Thyroid gland (tissue), 4 donors: Measurements from ENCODE around the gene STMND1. TPM values are rescaled to one million over a fixed set of nuclear protein-coding genes. Genes with fewer than 3 reads are reported as not detected.

Experiments used
- DNase-seq, 2 donors: peaks; one replicate each; pipeline ENCODE4 v3.0.0-alpha.2; 2019
- H3K27ac ChIP-seq, 3 donors: fragments of 200-600 bp; sonication (generic); 1 replicate in 2 of 3; 2 replicates in 1 of 3; pipeline ENCODE4 v1.5.1; 2016 to 2019; ENCODE audit warnings: mild to moderate bottlenecking in 1 of 3, moderate library complexity in 1 of 3
- H3K27me3 ChIP-seq: fragments of 200-600 bp; sonication (generic); one replicate; pipeline ENCODE4 v1.5.1; 2019
- H3K36me3 ChIP-seq, 2 donors: fragments of 200-600 bp; sonication (generic); one replicate each; pipeline ENCODE4 v1.5.1; 2016 to 2019
- H3K4me1 ChIP-seq, 2 donors: fragments of 200-600 bp; sonication (generic); one replicate each; pipeline ENCODE4 v1.5.1; 2017 to 2019
- H3K4me3 ChIP-seq, 3 donors: fragments of 200-600 bp; sonication (generic); replicated peaks in 1 of 3; 1 replicate in 2 of 3; 2 replicates in 1 of 3; pipeline ENCODE4 v1.5.1; 2016; ENCODE audit warnings: mild to moderate bottlenecking in 1 of 3
- H3K9me3 ChIP-seq: fragments of 200-600 bp; sonication (generic); one replicate; pipeline ENCODE4 v1.5.1; 2017
- CTCF ChIP-seq, 6 experiments: fragments of 200-600 bp in 3 of 6; fragments of 450-650 bp in 3 of 6; sonication (generic) in 3 of 6; IDR thresholded peaks; one replicate each; pipeline ENCODE4 v1.5.1; 2016 to 2019; ENCODE audit warnings: antibody characterized with exemption in 6 of 6, mild to moderate bottlenecking in 2 of 6, inconsistent platforms in 1 of 6, moderate library complexity in 1 of 6
- POLR2A ChIP-seq, 2 donors: fragments of 450-650 bp; IDR thresholded peaks; one replicate each; pipeline ENCODE4 v1.6.1; 2017; ENCODE audit warnings: antibody characterized with exemption in 2 of 2, mild to moderate bottlenecking in 2 of 2, moderate library complexity in 1 of 2
- WGBS, 2 donors: methylation state at CpG; one replicate each; pipeline ENCODE4 v1.1.5; 2017; 5-methylcytosine and 5-hydroxymethylcytosine counted together
- intact Hi-C: fragments of 100-400 bp; cut with DNase I; formaldehyde crosslinking; loops from one replicate; pipeline ENCODE4 v1.15.1; 2023
- total RNA-seq, 4 donors: library from RNA; depleted of rRNA; stranded (reverse); fragments of >200 nt; gene quantifications; one replicate each; pipeline ENCODE4 v1.2.3, GENCODE V29; 2016

Gene STMND1
- total RNA-seq, 4 donors from 2014 or later, result not detected

- H3K27ac ChIP-seq, result no peak overlapping the region
- no peaks in the 10 kb centered on the region for H3K9me3 ChIP-seq
- H3K4me3 ChIP-seq, result no peak overlapping the region
- WGBS, 2 donors, result 21 to 27% methylated on average over 9 of the region's 9 CpGs
- TF ChIP-seq POLR2A (IDR thresholded peaks at IDR 0.05), result no peak
- peak in 4 of 6 experiments; percentile 32 to 67 (median 58) for TF ChIP-seq CTCF (IDR thresholded peaks at IDR 0.05)
- no peaks in the 10 kb centered on the region for H3K27me3 ChIP-seq
- intact Hi-C loops, result no loop called here
- peak; percentile 69 to 75 for DNase-seq
- H3K4me1 ChIP-seq, result no peaks in the 10 kb centered on the region
- H3K36me3 ChIP-seq, result no peaks in the 10 kb centered on the region
Observed at GRCh38 chr6:17167327-17167979, 65.6 kb downstream of the STMND1 start.

GRCh38 chr6:17169291-17169690 is 67.4 kb downstream of the STMND1 start:
- Histone ChIP-seq H3K36me3 (no peaks in the 10 kb centered on the region), H3K9me3 (no peaks in the 10 kb centered on the region), H3K27me3 (no peaks in the 10 kb centered on the region), H3K27ac (no peak overlapping the region), H3K4me1 (no peaks in the 10 kb centered on the region), H3K4me3 (no peak overlapping the region)
- WGBS, 2 donors, result 84 to 85% methylated on average over 6 of the region's 6 CpGs
- no peak for DNase-seq
- intact Hi-C loops, result no loop called here
- TF ChIP-seq POLR2A (IDR thresholded peaks at IDR 0.05) (no peak), CTCF (IDR thresholded peaks at IDR 0.05) (no peak)

DNA sequence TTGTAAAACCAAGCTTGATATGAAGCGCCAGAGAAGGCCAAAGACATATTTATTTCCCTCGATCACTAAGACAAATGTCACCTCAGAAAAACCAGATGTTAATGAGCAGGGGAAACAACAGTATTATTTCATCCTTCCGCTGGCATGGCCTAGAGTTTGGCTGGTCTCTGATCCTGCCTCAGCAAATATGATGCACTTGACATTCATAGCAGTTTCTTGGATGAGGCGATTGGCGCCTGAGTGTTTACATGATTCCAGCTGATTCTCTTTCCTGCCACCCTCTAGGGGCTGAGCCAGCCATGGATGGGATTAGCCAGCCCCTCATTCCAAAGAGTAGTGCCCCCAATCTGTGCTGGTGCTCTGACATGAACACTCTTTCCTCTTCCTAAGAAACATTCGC is 67.9 kb downstream of the STMND1 start:
- intact Hi-C loops, result no loop called here
- Histone ChIP-seq H3K4me3 (no peak overlapping the region), H3K36me3 (no peaks in the 10 kb centered on the region), H3K4me1 (no peaks in the 10 kb centered on the region), H3K9me3 (no peaks in the 10 kb centered on the region), H3K27ac (no peak overlapping the region), H3K27me3 (no peaks in the 10 kb centered on the region)
- 91 to 97% methylated on average over 6 of the region's 6 CpGs for WGBS, 2 donors
- TF ChIP-seq POLR2A (IDR thresholded peaks at IDR 0.05) (no peak), CTCF (IDR thresholded peaks at IDR 0.05) (no peak)
- no peak for DNase-seq

- TF ChIP-seq CTCF (IDR thresholded peaks at IDR 0.05), result no peak
- Histone ChIP-seq H3K4me1 (no peaks in the 10 kb centered on the region), H3K4me3 (no peak overlapping the region), H3K27ac (no peak overlapping the region), H3K36me3 (no peaks in the 10 kb centered on the region), H3K9me3 (no peaks in the 10 kb centered on the region), H3K27me3 (no peaks in the 10 kb centered on the region)
- WGBS, 2 donors, result 68 to 75% methylated on average over 4 of the region's 4 CpGs
- intact Hi-C loops, result no loop called here
- DNase-seq, result no peak
Observed at GRCh38 chr6:17172836-17173470, 71.1 kb downstream of the STMND1 start.

GRCh38 chr6:17178326-17178725 is 76.5 kb downstream of the STMND1 start:
- no peak overlapping the region for H3K27ac ChIP-seq
- WGBS, 2 donors, result 26 to 30% methylated on average over 2 of the region's 2 CpGs
- no peaks in the 10 kb centered on the region for H3K9me3 ChIP-seq
- H3K27me3 ChIP-seq, result no peaks in the 10 kb centered on the region
- H3K4me3 ChIP-seq, result no peak overlapping the region
- H3K36me3 ChIP-seq, result no peaks in the 10 kb centered on the region
- peaks cover 0 to 2% of the 10 kb centered on the region in 2 donors for H3K4me1 ChIP-seq
- TF ChIP-seq CTCF (IDR thresholded peaks at IDR 0.05), result no peak
- TF ChIP-seq POLR2A (IDR thresholded peaks at IDR 0.05), result no peak
- DNase-seq, result peak; percentile 6 to 9
- intact Hi-C loops, result no loop called here
